Tibial nerve (tissue), 4 donors: ENCODE results near the gene RPL6. TPM values are rescaled to one million over a fixed set of nuclear protein-coding genes. Genes with fewer than 3 reads are reported as not detected.
"Not testable (repeated sequence)": the region's sequence is repeated elsewhere in the genome, so short reads cannot be mapped to it uniquely, and the experiment has no call there.

Experiments used
- DNase-seq, 2 donors: peaks; one replicate each; pipeline ENCODE4 v3.0.0-alpha.2; 2019; ENCODE audit warnings: low spot score in 2 of 2
- H3K27ac ChIP-seq, 4 donors: fragments of 200-600 bp; sonication (generic) in 3 of 4; one replicate each; pipeline ENCODE4 v1.5.1; 2017 to 2019; ENCODE audit warnings: mild to moderate bottlenecking in 1 of 4
- H3K27me3 ChIP-seq, 2 donors: fragments of 200-600 bp; sonication (generic) in 1 of 2; one replicate each; pipeline versions ENCODE4 v1.5.1 to v1.6.0; 2017 to 2019
- H3K36me3 ChIP-seq, 3 donors: fragments of 200-600 bp; sonication (generic); one replicate each; pipeline ENCODE4 v1.5.1; 2018 to 2019
- H3K4me1 ChIP-seq, 4 donors: fragments of 200-600 bp; sonication (generic) in 3 of 4; one replicate each; pipeline ENCODE4 v1.5.1; 2017 to 2019
- H3K4me3 ChIP-seq, 4 donors: fragments of 200-600 bp; sonication (generic) in 3 of 4; one replicate each; pipeline ENCODE4 v1.5.1; 2017 to 2019; ENCODE audit warnings: mild to moderate bottlenecking in 1 of 4, moderate library complexity in 1 of 4
- H3K9me3 ChIP-seq, 4 donors: fragments of 200-600 bp; sonication (generic) in 3 of 4; one replicate each; pipeline ENCODE4 v1.5.1; 2017 to 2019
- EP300 ChIP-seq, 2 donors: sonication (generic); formaldehyde crosslinking; IDR thresholded peaks; one replicate each; pipeline ENCODE4 v1.6.1; 2017; ENCODE audit warnings: antibody characterized with exemption in 2 of 2, mild to moderate bottlenecking in 1 of 2
- POLR2A ChIP-seq, 2 donors: fragments of 450-650 bp; IDR thresholded peaks; one replicate each; pipeline ENCODE4 v1.6.1; 2017; ENCODE audit warnings: antibody characterized with exemption in 2 of 2, mild to moderate bottlenecking in 2 of 2, moderate library complexity in 2 of 2
- WGBS, 2 donors: methylation state at CpG; one replicate each; pipeline ENCODE4 v1.1.5; 2018; 5-methylcytosine and 5-hydroxymethylcytosine counted together
- total RNA-seq, 4 donors: library from RNA; depleted of rRNA; stranded (reverse); fragments of >200 nt; gene quantifications; one replicate each; pipeline ENCODE4 v1.1.0, GENCODE V29; 2016
- TF ChIP-seq, protein P1 (sequence below), 5 experiments: fragments of 200-600 bp in 3 of 5; fragments of 450-650 bp in 2 of 5; sonication (generic) in 3 of 5; IDR thresholded peaks; one replicate each; pipeline ENCODE4 v1.5.1; 2016 to 2019; ENCODE audit warnings: antibody characterized with exemption in 5 of 5, mild to moderate bottlenecking in 3 of 5, moderate library complexity in 2 of 5

The RPL6 gene
- 1,000 to 10,000 TPM in 3 of 4 donors, 100 to 1,000 TPM in 1; 947 to 1,473 (median 1,061) TPM for total RNA-seq

GRCh38 chr12:112409064-112409905 lies at the start of gene RPL6:
TSS of gene RPL6 (minus strand) at chr12:112409605. CDS start at chr12:112408656, 949 bp downstream.
- peaks cover 3 to 39% (median 8%) of the 10 kb centered on the region in 3 donors for H3K36me3 ChIP-seq
- H3K4me3 ChIP-seq = peak within 1 kb of the TSS; percentile 42 to 84 (median 66)
- peak within 1 kb of the TSS; percentile 81 to 87 (median 86) for H3K27ac ChIP-seq
- DNase-seq = peak; percentile 49 to 83
- H3K9me3 ChIP-seq = no peaks in the 10 kb centered on the region
- TF ChIP-seq EP300 (IDR thresholded peaks at IDR 0.05) = peak in 1 of 2 donors; percentile 98
- peak; percentile 74 to 88 for TF ChIP-seq POLR2A (IDR thresholded peaks at IDR 0.05)
- TF ChIP-seq, protein P1, sequence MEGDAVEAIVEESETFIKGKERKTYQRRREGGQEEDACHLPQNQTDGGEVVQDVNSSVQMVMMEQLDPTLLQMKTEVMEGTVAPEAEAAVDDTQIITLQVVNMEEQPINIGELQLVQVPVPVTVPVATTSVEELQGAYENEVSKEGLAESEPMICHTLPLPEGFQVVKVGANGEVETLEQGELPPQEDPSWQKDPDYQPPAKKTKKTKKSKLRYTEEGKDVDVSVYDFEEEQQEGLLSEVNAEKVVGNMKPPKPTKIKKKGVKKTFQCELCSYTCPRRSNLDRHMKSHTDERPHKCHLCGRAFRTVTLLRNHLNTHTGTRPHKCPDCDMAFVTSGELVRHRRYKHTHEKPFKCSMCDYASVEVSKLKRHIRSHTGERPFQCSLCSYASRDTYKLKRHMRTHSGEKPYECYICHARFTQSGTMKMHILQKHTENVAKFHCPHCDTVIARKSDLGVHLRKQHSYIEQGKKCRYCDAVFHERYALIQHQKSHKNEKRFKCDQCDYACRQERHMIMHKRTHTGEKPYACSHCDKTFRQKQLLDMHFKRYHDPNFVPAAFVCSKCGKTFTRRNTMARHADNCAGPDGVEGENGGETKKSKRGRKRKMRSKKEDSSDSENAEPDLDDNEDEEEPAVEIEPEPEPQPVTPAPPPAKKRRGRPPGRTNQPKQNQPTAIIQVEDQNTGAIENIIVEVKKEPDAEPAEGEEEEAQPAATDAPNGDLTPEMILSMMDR (IDR thresholded peaks at IDR 0.05) = peak in 1 of 5 experiments; percentile 36
- peaks cover 0 to 23% (median 7%) of the 10 kb centered on the region in 4 donors for H3K4me1 ChIP-seq
- WGBS, 2 donors = 12% methylated on average over 41 to 46 of the region's 46 CpGs
- H3K27me3 ChIP-seq = no peaks in the 10 kb centered on the region

DNA sequence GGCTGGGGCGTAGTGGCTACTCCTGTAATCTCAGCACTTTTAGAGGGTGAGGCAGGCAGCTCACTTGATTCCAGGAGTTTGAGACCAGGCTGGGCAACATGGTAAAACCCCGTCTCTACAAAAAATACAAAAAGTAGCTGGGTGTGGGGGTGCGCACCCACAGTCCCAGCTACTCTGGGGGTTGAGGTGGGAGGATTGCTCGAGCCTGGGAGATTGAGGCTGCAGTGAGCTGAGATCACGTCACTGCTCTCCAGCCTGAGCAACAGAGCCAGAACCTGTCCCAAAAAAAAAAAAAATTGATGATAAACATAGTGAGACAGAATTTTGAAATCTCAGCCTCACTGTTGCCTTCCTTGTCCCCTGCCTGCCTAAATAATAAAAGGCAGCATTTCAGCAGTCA lies 49.3 kb upstream of the RPL6 start:
- H3K36me3 ChIP-seq = peaks cover 0 to 83% (median 17%) of the 10 kb centered on the region in 3 donors
- no peaks in the 10 kb centered on the region for H3K4me1 ChIP-seq
- WGBS, 2 donors = 96 to 98% methylated on average over 5 of the region's 5 CpGs
- TF ChIP-seq EP300 (IDR thresholded peaks at IDR 0.05) (no peak), POLR2A (IDR thresholded peaks at IDR 0.05) (no peak)
- TF ChIP-seq, protein P1 (IDR thresholded peaks at IDR 0.05) = no peak
- no peak overlapping the region for H3K27ac ChIP-seq
- DNase-seq = no peak
- H3K4me3 ChIP-seq = no peak overlapping the region
- H3K27me3 ChIP-seq = no peaks in the 10 kb centered on the region
- no peaks in the 10 kb centered on the region for H3K9me3 ChIP-seq

DNA sequence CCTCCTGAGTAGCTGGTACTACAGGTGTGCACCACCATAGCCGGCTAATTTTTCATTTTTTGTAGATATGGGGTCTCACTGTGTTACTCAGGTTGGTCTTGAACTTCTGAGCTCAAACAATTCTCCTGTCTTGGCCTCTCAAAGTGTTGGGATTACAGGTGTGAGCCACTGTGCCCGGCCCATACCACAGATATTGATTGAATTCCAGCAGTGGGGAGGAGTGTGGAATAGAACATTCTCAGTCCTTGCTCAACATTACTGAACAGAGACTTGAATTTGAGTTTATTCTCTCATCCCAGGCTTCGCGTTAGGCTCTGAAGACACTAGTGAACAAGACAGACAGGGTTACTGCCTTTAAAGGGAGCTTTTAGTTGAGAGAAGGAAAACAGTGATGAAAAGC lies 48.9 kb upstream of the RPL6 start:
- Histone ChIP-seq H3K27ac (no peak overlapping the region), H3K4me1 (no peaks in the 10 kb centered on the region), H3K4me3 (no peak overlapping the region), H3K9me3 (no peaks in the 10 kb centered on the region), H3K27me3 (no peaks in the 10 kb centered on the region), H3K36me3 (peaks cover 0 to 87% (median 21%) of the 10 kb centered on the region in 3 donors)
- WGBS, 2 donors = 87 to 96% methylated on average over 4 of the region's 4 CpGs
- TF ChIP-seq EP300 (IDR thresholded peaks at IDR 0.05) (no peak), POLR2A (IDR thresholded peaks at IDR 0.05) (no peak)
- TF ChIP-seq, protein P1 (IDR thresholded peaks at IDR 0.05) = no peak
- DNase-seq = no peak

GRCh38 chr12:112457142-112457541 lies 47.7 kb upstream of the RPL6 start:
- not testable (repeated sequence) for DNase-seq, H3K4me1 ChIP-seq, H3K27ac ChIP-seq, H3K4me3 ChIP-seq, H3K9me3 ChIP-seq, H3K27me3 ChIP-seq
- H3K36me3 ChIP-seq = peaks cover 0 to 98% (median 24%) of the 10 kb centered on the region in 3 donors
- WGBS, 2 donors = 90 to 94% methylated on average over 1 of the region's 1 CpG

DNA sequence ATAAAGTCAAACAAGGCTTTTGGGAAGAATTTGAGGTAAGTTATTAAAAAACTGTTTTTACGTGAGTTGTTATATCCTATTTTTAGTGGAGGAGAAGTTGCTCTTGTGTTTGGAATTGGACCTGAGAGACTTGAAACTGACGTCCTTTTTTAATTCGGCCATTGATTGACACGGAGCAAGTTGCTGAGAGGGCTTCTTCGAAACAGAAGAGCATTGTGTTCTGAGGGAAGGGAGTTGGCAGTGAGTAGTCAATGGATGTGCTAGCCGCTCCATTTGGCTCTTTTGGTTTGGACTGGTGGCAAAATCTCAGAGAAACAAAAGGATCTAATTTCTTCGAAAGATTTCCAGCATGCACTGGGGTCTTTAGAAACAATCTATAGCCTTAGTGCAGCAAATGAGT lies 46.6 kb upstream of the RPL6 start:
- 53 to 59% methylated on average over 7 of the region's 7 CpGs for WGBS, 2 donors
- H3K4me1 ChIP-seq = no peaks in the 10 kb centered on the region
- no peaks in the 10 kb centered on the region for H3K27me3 ChIP-seq
- peak overlapping the region in 1 of 4 donors; percentile 12 for H3K4me3 ChIP-seq
- peak overlapping the region in 2 of 4 donors; percentile 31 to 53 for H3K27ac ChIP-seq
- no peak for DNase-seq
- TF ChIP-seq POLR2A (IDR thresholded peaks at IDR 0.05) (no peak), EP300 (IDR thresholded peaks at IDR 0.05) (peak in 1 of 2 donors; percentile 18)
- TF ChIP-seq, protein P1 (IDR thresholded peaks at IDR 0.05) = no peak
- H3K9me3 ChIP-seq = no peaks in the 10 kb centered on the region
- peaks cover 0 to 97% (median 24%) of the 10 kb centered on the region in 3 donors for H3K36me3 ChIP-seq
